WTC11 (cell line): ENCODE results near the gene SLIT2. TPM values are rescaled to one million over a fixed set of nuclear protein-coding genes. Genes with fewer than 3 reads are reported as not detected.
A peak's percentile ranks its signal among the peaks of the same experiment; 100 is the strongest.

ENCODE experiments used
- ATF1 ChIP-seq: sonication (generic); formaldehyde crosslinking; IDR thresholded peaks from 2 replicates; pipeline ENCODE4 v1.8.1; 2023; ENCODE audit warnings: mild to moderate bottlenecking, moderate library complexity, missing genetic modification reagents
- ATF3 ChIP-seq: sonication (generic); formaldehyde crosslinking; conservative IDR thresholded peaks from 2 replicates; pipeline ENCODE4 v1.8.1; 2022; ENCODE audit warnings: mild to moderate bottlenecking, missing genetic modification reagents
- CBFB ChIP-seq: sonication (generic); formaldehyde crosslinking; IDR thresholded peaks from 2 replicates; pipeline ENCODE4 v1.8.1; 2022; ENCODE audit warnings: mild to moderate bottlenecking, low read depth, missing genetic modification reagents
- CREB1 ChIP-seq: sonication (generic); formaldehyde crosslinking; IDR thresholded peaks from 2 replicates; pipeline ENCODE4 v1.8.0; 2023; ENCODE audit warnings: mild to moderate bottlenecking, missing genetic modification reagents
- CREM ChIP-seq: sonication (generic); formaldehyde crosslinking; IDR thresholded peaks from 2 replicates; pipeline ENCODE4 v1.8.1; 2022; ENCODE audit warnings: mild to moderate bottlenecking, missing genetic modification reagents, moderate library complexity
- FOXK1 ChIP-seq: sonication (generic); formaldehyde crosslinking; IDR thresholded peaks from 2 replicates; pipeline ENCODE4 v1.8.0; 2022; ENCODE audit warnings: mild to moderate bottlenecking, moderate library complexity, missing genetic modification reagents
- GABPB1 ChIP-seq: sonication (generic); formaldehyde crosslinking; IDR thresholded peaks from 2 replicates; pipeline ENCODE4 v1.8.1; 2023; ENCODE audit warnings: mild to moderate bottlenecking, missing genetic modification reagents
- GRHL2 ChIP-seq: fragments of 250-450 bp; sonication (Bioruptor Pico); IDR thresholded peaks from 2 replicates; pipeline ENCODE4 v1.8.0; 2022; ENCODE audit warnings: mild to moderate bottlenecking, moderate library complexity; ENCODE audit not compliant: insufficient replicate concordance, severe bottlenecking
- KAT7 ChIP-seq: sonication (generic); formaldehyde crosslinking; IDR thresholded peaks from 2 replicates; pipeline ENCODE4 v1.8.1; 2023; ENCODE audit warnings: missing genetic modification reagents, mild to moderate bottlenecking, borderline replicate concordance
- NFATC4 ChIP-seq: fragments of 250-450 bp; sonication (Bioruptor Pico); IDR thresholded peaks from 2 replicates; pipeline ENCODE4 v1.9.0; 2021; ENCODE audit warnings: mild to moderate bottlenecking
- NFYB ChIP-seq: sonication (generic); formaldehyde crosslinking; conservative IDR thresholded peaks from 2 replicates; pipeline ENCODE4 v1.8.0; 2022; ENCODE audit warnings: low read depth, missing genetic modification reagents
- NR1H2 ChIP-seq: sonication (generic); formaldehyde crosslinking; IDR thresholded peaks from 2 replicates; pipeline ENCODE4 v1.9.0; 2021; ENCODE audit warnings: mild to moderate bottlenecking, moderate library complexity, missing genetic modification reagents
- NR3C1 ChIP-seq: sonication (generic); formaldehyde crosslinking; conservative IDR thresholded peaks from 2 replicates; pipeline ENCODE4 v1.8.1; 2023; ENCODE audit warnings: low read depth, mild to moderate bottlenecking, missing genetic modification reagents
- PRDM15 ChIP-seq: sonication (generic); formaldehyde crosslinking; IDR thresholded peaks from 2 replicates; pipeline ENCODE4 v1.8.0; 2022; ENCODE audit warnings: missing genetic modification reagents
- SMAD4 ChIP-seq: sonication (generic); formaldehyde crosslinking; IDR thresholded peaks from 2 replicates; pipeline ENCODE4 v1.8.0; 2022; ENCODE audit warnings: mild to moderate bottlenecking, missing genetic modification reagents
- SP1 ChIP-seq: sonication (generic); formaldehyde crosslinking; conservative IDR thresholded peaks from 2 replicates; pipeline ENCODE4 v1.8.1; 2022; ENCODE audit warnings: missing genetic modification reagents
- ZBTB21 ChIP-seq: sonication (generic); formaldehyde crosslinking; IDR thresholded peaks from 2 replicates; pipeline ENCODE4 v1.8.1; 2023; ENCODE audit warnings: mild to moderate bottlenecking, missing genetic modification reagents, borderline replicate concordance
- ZNF138 ChIP-seq: sonication (generic); formaldehyde crosslinking; conservative IDR thresholded peaks from 2 replicates; pipeline ENCODE4 v1.8.1; 2022; ENCODE audit warnings: mild to moderate bottlenecking, moderate library complexity, missing genetic modification reagents
- ZNF232 ChIP-seq: sonication (generic); formaldehyde crosslinking; IDR thresholded peaks from 2 replicates; pipeline ENCODE4 v1.8.0; 2022; ENCODE audit warnings: mild to moderate bottlenecking, missing genetic modification reagents
- ZNF671 ChIP-seq: fragments of 250-450 bp; sonication (Bioruptor Pico); IDR thresholded peaks from 2 replicates; pipeline ENCODE4 v1.8.0; 2021; ENCODE audit warnings: mild to moderate bottlenecking
- total RNA-seq: library from RNA; stranded (reverse); gene quantifications from 3 replicates; pipeline ENCODE4 v1.2.3, GENCODE V29; 2021
- TF ChIP-seq, protein P1 (sequence below): fragments of 250-450 bp; sonication (Bioruptor Pico); IDR thresholded peaks from 2 replicates; pipeline ENCODE4 v1.9.0; 2021; ENCODE audit warnings: moderate library complexity, mild to moderate bottlenecking, inconsistent platforms, borderline replicate concordance
- TF ChIP-seq, protein P2 (sequence below): sonication (generic); formaldehyde crosslinking; IDR thresholded peaks from 2 replicates; pipeline ENCODE4 v1.8.1; 2023; ENCODE audit warnings: mild to moderate bottlenecking, missing genetic modification reagents
- TF ChIP-seq, protein P3 (sequence below): sonication (generic); formaldehyde crosslinking; IDR thresholded peaks from 2 replicates; pipeline ENCODE4 v1.8.1; 2022; ENCODE audit warnings: missing genetic modification reagents, borderline replicate concordance

Gene SLIT2
- total RNA-seq, 1 experiment from 2014 or later: 6.8 TPM

DNA sequence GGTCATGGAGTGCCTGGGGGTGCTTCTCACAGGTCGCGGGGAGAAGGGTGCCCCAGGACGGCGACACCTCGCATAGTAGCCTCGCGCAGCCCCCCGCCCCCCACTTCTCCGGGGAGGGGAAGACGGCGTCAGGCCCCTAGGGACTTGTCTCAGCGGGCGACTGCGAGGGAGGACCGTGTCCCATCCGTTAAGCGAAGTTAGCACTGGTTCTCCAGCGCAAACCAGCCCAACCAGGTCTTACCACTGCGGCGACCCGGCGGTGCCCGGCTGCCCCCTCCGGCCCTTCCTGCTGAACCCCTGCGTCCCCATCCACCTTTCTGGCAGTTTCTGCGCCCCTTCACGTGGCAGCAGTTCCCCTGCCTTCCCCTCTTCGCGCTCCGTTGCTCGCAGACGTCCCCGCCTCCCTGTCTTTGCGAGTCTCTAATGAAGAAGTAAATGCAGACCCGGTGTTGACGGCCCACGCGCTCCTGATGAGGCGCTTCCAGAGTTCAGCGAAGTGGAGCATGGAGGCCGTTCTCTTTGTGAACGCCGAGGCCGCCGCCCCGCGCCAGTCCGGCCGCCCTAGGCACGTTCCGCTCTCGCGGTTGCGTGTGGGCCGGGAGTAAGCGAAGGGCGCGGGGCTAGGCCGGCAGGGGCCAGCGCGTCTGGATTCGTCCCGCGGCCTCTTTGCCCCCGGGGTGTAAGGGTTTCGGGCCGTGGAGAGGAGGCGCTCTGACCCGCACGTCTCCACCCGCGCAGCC, 3.0 kb downstream of the SLIT2 start (continued):
- TF ChIP-seq, protein P1, sequence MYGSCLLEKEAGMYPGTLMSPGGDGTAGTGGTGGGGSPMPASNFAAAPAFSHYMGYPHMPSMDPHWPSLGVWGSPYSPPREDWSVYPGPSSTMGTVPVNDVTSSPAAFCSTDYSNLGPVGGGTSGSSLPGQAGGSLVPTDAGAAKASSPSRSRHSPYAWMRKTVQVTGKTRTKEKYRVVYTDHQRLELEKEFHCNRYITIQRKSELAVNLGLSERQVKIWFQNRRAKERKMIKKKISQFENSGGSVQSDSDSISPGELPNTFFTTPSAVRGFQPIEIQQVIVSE (CRISPR knock-in tag): no peak
- TF ChIP-seq GABPB1 (no peak), NFATC4 (CRISPR knock-in tag) (no peak), PRDM15 (CRISPR knock-in tag) (no peak), ZNF232 (peak; percentile 89), ATF1 (peak; percentile 87; the same call in 1 of the 2 replicates), ATF3 (CRISPR knock-in tag) (0 out of 2 replicates have a peak, but pooled peaks have one; percentile 38), SP1 (CRISPR knock-in tag) (no peak), NFYB (CRISPR knock-in tag) (no peak), CBFB (CRISPR knock-in tag) (no peak), ZNF671 (no peak), CREM (CRISPR knock-in tag) (no peak; the same call in 1 of the 2 replicates), GRHL2 (no peak), ZBTB21 (CRISPR knock-in tag) (no peak; the same call in 1 of the 2 replicates), KAT7 (CRISPR knock-in tag) (no peak), ZNF138 (CRISPR knock-in tag) (no peak), NR1H2 (CRISPR knock-in tag) (peak; percentile 69; the same call in 1 of the 2 replicates), NR3C1 (CRISPR knock-in tag) (no peak), SMAD4 (CRISPR knock-in tag) (peak; percentile 46; the same call in 1 of the 2 replicates), CREB1 (CRISPR knock-in tag) (peak; percentile 81; the same call in 1 of the 2 replicates), FOXK1 (peak; percentile 80; the same call in 1 of the 2 replicates)
- TF ChIP-seq, protein P2, sequence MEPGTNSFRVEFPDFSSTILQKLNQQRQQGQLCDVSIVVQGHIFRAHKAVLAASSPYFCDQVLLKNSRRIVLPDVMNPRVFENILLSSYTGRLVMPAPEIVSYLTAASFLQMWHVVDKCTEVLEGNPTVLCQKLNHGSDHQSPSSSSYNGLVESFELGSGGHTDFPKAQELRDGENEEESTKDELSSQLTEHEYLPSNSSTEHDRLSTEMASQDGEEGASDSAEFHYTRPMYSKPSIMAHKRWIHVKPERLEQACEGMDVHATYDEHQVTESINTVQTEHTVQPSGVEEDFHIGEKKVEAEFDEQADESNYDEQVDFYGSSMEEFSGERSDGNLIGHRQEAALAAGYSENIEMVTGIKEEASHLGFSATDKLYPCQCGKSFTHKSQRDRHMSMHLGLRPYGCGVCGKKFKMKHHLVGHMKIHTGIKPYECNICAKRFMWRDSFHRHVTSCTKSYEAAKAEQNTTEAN (CRISPR knock-in tag): peak; percentile 93
- TF ChIP-seq, protein P3, sequence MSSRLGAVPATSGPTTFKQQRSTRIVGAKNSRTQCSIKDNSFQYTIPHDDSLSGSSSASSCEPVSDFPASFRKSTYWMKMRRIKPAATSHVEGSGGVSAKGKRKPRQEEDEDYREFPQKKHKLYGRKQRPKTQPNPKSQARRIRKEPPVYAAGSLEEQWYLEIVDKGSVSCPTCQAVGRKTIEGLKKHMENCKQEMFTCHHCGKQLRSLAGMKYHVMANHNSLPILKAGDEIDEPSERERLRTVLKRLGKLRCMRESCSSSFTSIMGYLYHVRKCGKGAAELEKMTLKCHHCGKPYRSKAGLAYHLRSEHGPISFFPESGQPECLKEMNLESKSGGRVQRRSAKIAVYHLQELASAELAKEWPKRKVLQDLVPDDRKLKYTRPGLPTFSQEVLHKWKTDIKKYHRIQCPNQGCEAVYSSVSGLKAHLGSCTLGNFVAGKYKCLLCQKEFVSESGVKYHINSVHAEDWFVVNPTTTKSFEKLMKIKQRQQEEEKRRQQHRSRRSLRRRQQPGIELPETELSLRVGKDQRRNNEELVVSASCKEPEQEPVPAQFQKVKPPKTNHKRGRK (CRISPR knock-in tag): no peak
